ENCODE results near the gene WDR75.

DNA sequence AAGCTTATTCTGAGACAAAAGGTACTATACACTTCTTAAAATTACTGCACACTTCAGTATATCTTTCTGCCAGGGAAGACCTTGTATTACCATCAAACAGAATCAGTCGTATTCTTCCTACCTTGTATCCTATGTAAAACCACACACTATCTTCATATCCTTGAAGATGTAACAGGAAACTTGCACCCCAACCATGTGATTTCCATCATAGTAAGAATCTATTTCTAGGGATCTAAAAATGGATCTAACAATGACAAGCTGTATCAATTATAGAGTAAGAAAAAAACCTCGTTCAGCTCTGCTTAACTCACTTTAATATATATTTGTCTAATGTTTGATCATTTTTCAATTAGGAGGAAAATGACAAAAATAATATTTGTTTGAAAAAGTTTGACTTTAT is 60.2 kb downstream of the WDR75 start:
- TF ChIP-seq YY1 (IDR thresholded peaks at IDR 0.05; ENCODE audit: insufficient read depth, insufficient read length): no peak
- TF ChIP-seq ZNF274 (IDR thresholded peaks at IDR 0.05; ENCODE audit: low read depth, low read length): no peak
